Measurements from ENCODE around the gene DET1. TPM values are rescaled to one million over a fixed set of nuclear protein-coding genes. Genes with fewer than 3 reads are reported as not detected.

DET1 gene
- total and polyA plus RNA-seq, 2 donors (not counting 1 experiment from before 2014, with no cell fraction given) = 6.7 to 10.1 TPM

DNA sequence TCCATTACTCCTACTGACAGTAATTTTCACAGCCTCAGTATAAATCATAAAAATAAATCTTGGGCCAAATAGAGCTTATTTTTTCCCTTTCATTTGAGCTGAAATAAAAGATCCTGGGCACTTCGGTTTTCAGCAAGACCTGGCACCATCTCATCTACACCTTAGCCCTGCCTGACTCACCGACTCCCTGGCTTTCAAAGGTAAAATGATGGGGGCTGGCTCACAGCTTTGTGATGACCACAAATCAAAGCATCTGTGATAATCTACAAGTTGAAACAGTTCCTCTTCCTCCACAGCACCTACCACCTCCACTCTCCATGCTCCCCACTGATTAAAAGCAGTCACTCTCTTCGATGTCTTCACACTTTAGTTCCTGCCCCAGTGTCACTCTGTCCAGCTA, 27.6 kb downstream of the DET1 start:
- no peak overlapping the region for H3K4me3 Mint-ChIP-seq

DNA sequence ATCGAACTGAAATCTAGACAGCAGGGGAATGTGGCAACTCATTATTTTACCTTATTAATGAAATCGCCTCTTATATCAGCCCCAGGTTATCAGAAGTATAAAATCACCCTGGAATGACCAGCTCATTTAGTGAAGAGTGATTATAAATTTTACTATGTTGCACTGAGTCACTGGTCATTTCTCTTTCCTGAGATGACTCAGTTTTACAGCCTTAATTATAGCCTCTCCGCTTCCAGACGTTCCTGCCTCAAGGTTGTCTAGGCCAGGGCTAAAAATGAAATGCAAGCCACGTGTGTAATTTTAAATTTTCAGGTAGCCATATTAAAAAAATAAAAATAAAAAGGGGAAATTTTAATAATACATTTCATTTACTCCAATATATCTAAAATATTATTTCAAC, 33.3 kb downstream of the DET1 start:
- Mint-ChIP-seq H3K4me3 (no peak overlapping the region), H3K27me3 (no peaks in the 10 kb centered on the region), H3K9me3 (ENCODE audit: insufficient read depth) (no peaks in the 10 kb centered on the region), H3K27ac (no peak overlapping the region), H3K4me1 (no peaks in the 10 kb centered on the region)
- no peaks in the 10 kb centered on the region for H3K79me2 ChIP-seq (ENCODE audit: control insufficient read depth, insufficient read depth, low read length)
- no peak overlapping the region for H3K27ac ChIP-seq (ENCODE audit: low read length in 2 of 2)
- intact Hi-C loops (cut with micrococcal nuclease) = no loop called here
- DNase-seq = no peak
- H3K4me3 ChIP-seq (ENCODE audit: control extremely low read depth in 1 of 5, extremely low read depth in 1 of 5, insufficient read depth in 1 of 5, low read depth in 2 of 5, low read length in 4 of 5) = no peak overlapping the region
- no peak overlapping the region for H3K4me2 ChIP-seq (replicated peaks; ENCODE audit: low read depth, low read length, poor library complexity, severe bottlenecking)
- ChIA-PET CTCF (no interaction called here), POLR2A (no interaction called here)
- no CpG with 5 or more reads among the region's 5 CpGs for WGBS (ENCODE audit: insufficient coverage)
- H3K9ac ChIP-seq (ENCODE audit: low read length) = no peak overlapping the region
- H3K27me3 ChIP-seq (replicated peaks in 1 of 4; ENCODE audit: control extremely low read depth in 1 of 4, control insufficient read depth in 3 of 4, insufficient read depth in 4 of 4, low read length in 3 of 4) = no peaks in the 10 kb centered on the region
- H3K4me1 ChIP-seq (ENCODE audit: control insufficient read depth in 2 of 2, insufficient read depth in 2 of 2, low read length in 2 of 2) = no peaks in the 10 kb centered on the region
- H3K36me3 ChIP-seq (replicated peaks in 1 of 2; ENCODE audit: control extremely low read depth in 1 of 2, control insufficient read depth in 1 of 2, extremely low read depth in 1 of 2, insufficient read depth in 2 of 2, low read length in 1 of 2) = peaks cover 22 to 36% of the 10 kb centered on the region in 2 experiments
- no peaks in the 10 kb centered on the region for H4K20me1 ChIP-seq (ENCODE audit: control insufficient read depth, insufficient read depth, low read length, poor library complexity, severe bottlenecking)
- H2AFZ ChIP-seq (ENCODE audit: insufficient read depth, low read depth, low read length, poor library complexity, severe bottlenecking) = no peak overlapping the region
- no peaks in the 10 kb centered on the region for H3K9me3 ChIP-seq (ENCODE audit: control extremely low read depth in 1 of 3, control insufficient read depth in 2 of 3, insufficient read depth in 1 of 3, low read length in 2 of 3)
- ATAC-seq (ENCODE audit: low read depth) = no peak
- TF ChIP-seq, protein P1, sequence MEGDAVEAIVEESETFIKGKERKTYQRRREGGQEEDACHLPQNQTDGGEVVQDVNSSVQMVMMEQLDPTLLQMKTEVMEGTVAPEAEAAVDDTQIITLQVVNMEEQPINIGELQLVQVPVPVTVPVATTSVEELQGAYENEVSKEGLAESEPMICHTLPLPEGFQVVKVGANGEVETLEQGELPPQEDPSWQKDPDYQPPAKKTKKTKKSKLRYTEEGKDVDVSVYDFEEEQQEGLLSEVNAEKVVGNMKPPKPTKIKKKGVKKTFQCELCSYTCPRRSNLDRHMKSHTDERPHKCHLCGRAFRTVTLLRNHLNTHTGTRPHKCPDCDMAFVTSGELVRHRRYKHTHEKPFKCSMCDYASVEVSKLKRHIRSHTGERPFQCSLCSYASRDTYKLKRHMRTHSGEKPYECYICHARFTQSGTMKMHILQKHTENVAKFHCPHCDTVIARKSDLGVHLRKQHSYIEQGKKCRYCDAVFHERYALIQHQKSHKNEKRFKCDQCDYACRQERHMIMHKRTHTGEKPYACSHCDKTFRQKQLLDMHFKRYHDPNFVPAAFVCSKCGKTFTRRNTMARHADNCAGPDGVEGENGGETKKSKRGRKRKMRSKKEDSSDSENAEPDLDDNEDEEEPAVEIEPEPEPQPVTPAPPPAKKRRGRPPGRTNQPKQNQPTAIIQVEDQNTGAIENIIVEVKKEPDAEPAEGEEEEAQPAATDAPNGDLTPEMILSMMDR (IDR thresholded peaks at IDR 0.05) = no peak
- no peak for TF ChIP-seq EZH2 (IDR thresholded peaks at IDR 0.05; ENCODE audit: borderline replicate concordance, insufficient read depth, low read depth, low read length, poor library complexity, severe bottlenecking)

More for the DNA sequence above, 27.6 kb downstream of the DET1 start:
- no peak for DNase-seq
- Mint-ChIP-seq H3K27ac (no peak overlapping the region), H3K9me3 (ENCODE audit: insufficient read depth) (no peaks in the 10 kb centered on the region), H3K4me1 (no peaks in the 10 kb centered on the region), H3K27me3 (no peaks in the 10 kb centered on the region)
- H3K79me2 ChIP-seq (ENCODE audit: control insufficient read depth, insufficient read depth, low read length) = no peaks in the 10 kb centered on the region
- H3K4me3 ChIP-seq (ENCODE audit: control extremely low read depth in 1 of 5, extremely low read depth in 1 of 5, insufficient read depth in 1 of 5, low read depth in 2 of 5, low read length in 4 of 5) = no peak overlapping the region
- no peak for TF ChIP-seq EZH2 (IDR thresholded peaks at IDR 0.05; ENCODE audit: borderline replicate concordance, insufficient read depth, low read depth, low read length, poor library complexity, severe bottlenecking)
- TF ChIP-seq, protein P1 (IDR thresholded peaks at IDR 0.05) = no peak
- POLR2A ChIA-PET = no interaction called here
- no peak overlapping the region for H3K27ac ChIP-seq (ENCODE audit: low read length in 2 of 2)
- no peaks in the 10 kb centered on the region for H4K20me1 ChIP-seq (ENCODE audit: control insufficient read depth, insufficient read depth, low read length, poor library complexity, severe bottlenecking)
- no peaks in the 10 kb centered on the region for H3K4me1 ChIP-seq (ENCODE audit: control insufficient read depth in 2 of 2, insufficient read depth in 2 of 2, low read length in 2 of 2)
- intact Hi-C loops (cut with micrococcal nuclease) = no loop called here
- ATAC-seq (ENCODE audit: low read depth) = no peak
- H3K4me2 ChIP-seq (replicated peaks; ENCODE audit: low read depth, low read length, poor library complexity, severe bottlenecking) = no peak overlapping the region
- CTCF ChIA-PET = no interaction called here
- H3K9me3 ChIP-seq (ENCODE audit: control extremely low read depth in 1 of 3, control insufficient read depth in 2 of 3, insufficient read depth in 1 of 3, low read length in 2 of 3) = no peaks in the 10 kb centered on the region
- 94% methylated on average over 2 of the region's 3 CpGs for WGBS (ENCODE audit: insufficient coverage)
- H3K9ac ChIP-seq (ENCODE audit: low read length) = no peak overlapping the region
- H3K27me3 ChIP-seq (replicated peaks in 1 of 4; ENCODE audit: control extremely low read depth in 1 of 4, control insufficient read depth in 3 of 4, insufficient read depth in 4 of 4, low read length in 3 of 4) = no peaks in the 10 kb centered on the region
- peaks cover 5 to 9% of the 10 kb centered on the region in 2 experiments for H3K36me3 ChIP-seq (replicated peaks in 1 of 2; ENCODE audit: control extremely low read depth in 1 of 2, control insufficient read depth in 1 of 2, extremely low read depth in 1 of 2, insufficient read depth in 2 of 2, low read length in 1 of 2)
- H2AFZ ChIP-seq (ENCODE audit: insufficient read depth, low read depth, low read length, poor library complexity, severe bottlenecking) = no peak overlapping the region
